ENCODE data around the gene ALX4.
A peak's percentile ranks its signal among the peaks of the same experiment; 100 is the strongest.

Gene ALX4

GRCh38 chr11:44309478-44310205, at the start of gene ALX4:
Gene ALX4 (minus strand): TSS chr11:44310139. CDS start chr11:44310062, 77 bp downstream.
- peak; percentile 41 to 48 for DNase-seq

- no peak for DNase-seq
Observed at GRCh38 chr11:44359162-44359561, 49.2 kb upstream of the ALX4 start.

- DNase-seq: no peak
Observed at GRCh38 chr11:44358713-44359112, 48.8 kb upstream of the ALX4 start.

- DNase-seq: no peak
Observed at GRCh38 chr11:44357711-44358110, 47.8 kb upstream of the ALX4 start.

GRCh38 chr11:44356351-44356750, 46.4 kb upstream of the ALX4 start:
- DNase-seq: no peak

GRCh38 chr11:44351898-44352498, 42.1 kb upstream of the ALX4 start:
- no peak for DNase-seq

- DNase-seq: no peak
Observed at GRCh38 chr11:44351006-44351660, 41.2 kb upstream of the ALX4 start.

- no peak for DNase-seq
Observed at GRCh38 chr11:44349328-44349727, 39.4 kb upstream of the ALX4 start.

GRCh38 chr11:44348721-44349120, 38.8 kb upstream of the ALX4 start:
- DNase-seq: no peak

- no peak for DNase-seq
Observed at GRCh38 chr11:44348114-44348513, 38.2 kb upstream of the ALX4 start.

- DNase-seq: no peak
Observed at GRCh38 chr11:44347538-44347937, 37.6 kb upstream of the ALX4 start.

GRCh38 chr11:44346983-44347382, 37.0 kb upstream of the ALX4 start:
- no peak for DNase-seq

- DNase-seq: no peak
Observed at GRCh38 chr11:44345781-44346180, 35.8 kb upstream of the ALX4 start.

- no peak for DNase-seq
Observed at GRCh38 chr11:44344921-44345320, 35.0 kb upstream of the ALX4 start.

GRCh38 chr11:44344423-44344820, 34.5 kb upstream of the ALX4 start:
- no peak for DNase-seq

- no peak for DNase-seq
Observed at GRCh38 chr11:44343778-44344422, 34.0 kb upstream of the ALX4 start.

- no peak for DNase-seq
Observed at GRCh38 chr11:44342616-44343015, 32.7 kb upstream of the ALX4 start.

- DNase-seq: no peak
Observed at GRCh38 chr11:44340656-44341055, 30.7 kb upstream of the ALX4 start.

GRCh38 chr11:44339530-44339883, 29.6 kb upstream of the ALX4 start:
- DNase-seq: no peak

- no peak for DNase-seq
Observed at GRCh38 chr11:44338698-44339529, 29.0 kb upstream of the ALX4 start.

GRCh38 chr11:44338026-44338425, 28.1 kb upstream of the ALX4 start:
- DNase-seq: no peak

- no peak for DNase-seq
Observed at GRCh38 chr11:44335919-44336318, 26.0 kb upstream of the ALX4 start.
